Mesenchymal stem cell (in vitro differentiated cells and primary cell): ENCODE data around the gene PLA2G4C.

ENCODE experiments used
- DNase-seq: peaks from one replicate; pipeline ENCODE4 v3.0.0-alpha.2; 2013
- H2AFZ ChIP-seq: one replicate; pipeline ENCODE4 v1.6.1; 2013; ENCODE audit warnings: low read depth, mild to moderate bottlenecking, control low read depth, inconsistent platforms, low read length, moderate library complexity
- H2AK5ac ChIP-seq: 2 replicates; pipeline ENCODE4 v1.6.1; 2013; ENCODE audit warnings: low read length, moderate library complexity, mild to moderate bottlenecking, inconsistent platforms; ENCODE audit not compliant: severe bottlenecking
- H2BK120ac ChIP-seq: one replicate; pipeline ENCODE4 v1.6.1; 2013; ENCODE audit warnings: low read depth, mild to moderate bottlenecking, inconsistent platforms, low read length, moderate library complexity
- H2BK12ac ChIP-seq, 2 experiments: one replicate each; pipeline ENCODE4 v1.6.1; 2013; ENCODE audit warnings: inconsistent platforms in 2 of 2, low read length in 2 of 2, mild to moderate bottlenecking in 2 of 2, moderate library complexity in 2 of 2, control low read depth in 1 of 2
- H2BK15ac ChIP-seq: one replicate; pipeline ENCODE4 v1.6.1; 2013; ENCODE audit warnings: mild to moderate bottlenecking, low read depth, inconsistent platforms; ENCODE audit not compliant: poor library complexity, severe bottlenecking
- H2BK5ac ChIP-seq: 2 replicates; pipeline ENCODE4 v1.6.1; 2013; ENCODE audit warnings: low read depth, mild to moderate bottlenecking, low read length, control low read depth, inconsistent platforms; ENCODE audit not compliant: poor library complexity, severe bottlenecking
- H3K14ac ChIP-seq, 2 experiments: one replicate each; pipeline ENCODE4 v1.6.1; 2013; ENCODE audit warnings: inconsistent platforms in 2 of 2, low read length in 2 of 2, control low read depth in 1 of 2, mild to moderate bottlenecking in 1 of 2, moderate library complexity in 1 of 2
- H3K18ac ChIP-seq, 2 experiments: one replicate each; pipeline ENCODE4 v1.6.1; 2013; ENCODE audit warnings: inconsistent platforms in 2 of 2, low read length in 2 of 2, control low read depth in 1 of 2, low read depth in 1 of 2, mild to moderate bottlenecking in 1 of 2
- H3K23ac ChIP-seq, 2 experiments: one replicate each; pipeline ENCODE4 v1.6.1; 2013; ENCODE audit warnings: inconsistent platforms in 2 of 2, low read length in 2 of 2, mild to moderate bottlenecking in 2 of 2, moderate library complexity in 2 of 2, control low read depth in 1 of 2
- H3K27ac ChIP-seq: 2 replicates; pipeline ENCODE4 v1.5.1; 2013; ENCODE audit warnings: mild to moderate bottlenecking, moderate library complexity, low read length, control low read depth, inconsistent platforms; ENCODE audit not compliant: poor library complexity, severe bottlenecking
- H3K27me3 ChIP-seq, 2 experiments: 2 replicates each; pipeline versions ENCODE4 v1.6.1 to v1.7.0; 2013; ENCODE audit warnings: low read length in 2 of 2, mild to moderate bottlenecking in 2 of 2, moderate library complexity in 2 of 2, control low read depth in 1 of 2, inconsistent platforms in 1 of 2; ENCODE audit not compliant: control insufficient read depth in 1 of 2, insufficient read depth in 1 of 2
- H3K36me3 ChIP-seq, 2 experiments: 2 replicates each; pipeline versions ENCODE4 v1.6.1 to v1.7.0; 2013; ENCODE audit warnings: low read length in 2 of 2, control low read depth in 1 of 2, inconsistent platforms in 1 of 2, low read depth in 1 of 2, mild to moderate bottlenecking in 1 of 2; ENCODE audit not compliant: insufficient read depth in 2 of 2, control insufficient read depth in 1 of 2
- H3K4ac ChIP-seq, 2 experiments: one replicate each; pipeline ENCODE4 v1.6.1; 2013; ENCODE audit warnings: inconsistent platforms in 2 of 2, low read length in 2 of 2, mild to moderate bottlenecking in 2 of 2, moderate library complexity in 2 of 2, control low read depth in 1 of 2, low read depth in 1 of 2
- H3K4me1 ChIP-seq: 2 replicates; pipeline ENCODE4 v1.6.1; 2013; ENCODE audit warnings: low read depth, low read length, control low read depth; ENCODE audit not compliant: control insufficient read depth, insufficient read depth
- H3K4me2 ChIP-seq: 2 replicates; pipeline ENCODE4 v1.6.1; 2013; ENCODE audit warnings: low read length, mild to moderate bottlenecking, inconsistent platforms; ENCODE audit not compliant: poor library complexity, severe bottlenecking
- H3K4me3 ChIP-seq, 2 experiments: 2 replicates each; pipeline versions ENCODE4 v1.5.1 to v1.7.0; 2013; ENCODE audit warnings: low read length in 2 of 2, mild to moderate bottlenecking in 2 of 2, control low read depth in 1 of 2, low read depth in 1 of 2; ENCODE audit not compliant: insufficient read depth in 1 of 2
- H3K79me1 ChIP-seq: replicated peaks from 2 replicates; pipeline ENCODE4 v1.6.1; 2013; ENCODE audit warnings: mild to moderate bottlenecking, control low read depth, low read length, inconsistent platforms; ENCODE audit not compliant: poor library complexity, severe bottlenecking
- H3K9ac ChIP-seq: 2 replicates; pipeline ENCODE4 v1.7.0; 2013; ENCODE audit warnings: mild to moderate bottlenecking, low read length, moderate library complexity
- H3K9me3 ChIP-seq: 2 replicates; pipeline ENCODE4 v1.7.0; 2013; ENCODE audit warnings: mild to moderate bottlenecking, low read length; ENCODE audit not compliant: control insufficient read depth
- H4K8ac ChIP-seq: one replicate; pipeline ENCODE4 v1.6.1; 2013; ENCODE audit warnings: inconsistent platforms, mild to moderate bottlenecking, low read length, moderate library complexity
- H4K91ac ChIP-seq: one replicate; pipeline ENCODE4 v1.6.1; 2013; ENCODE audit warnings: mild to moderate bottlenecking, low read length, inconsistent platforms
- WGBS: methylation state at CpG from one replicate; pipeline ENCODE4 v1.1.7; 2013; ENCODE audit warnings: mixed read lengths; 5-methylcytosine and 5-hydroxymethylcytosine counted together

The PLA2G4C gene

DNA sequence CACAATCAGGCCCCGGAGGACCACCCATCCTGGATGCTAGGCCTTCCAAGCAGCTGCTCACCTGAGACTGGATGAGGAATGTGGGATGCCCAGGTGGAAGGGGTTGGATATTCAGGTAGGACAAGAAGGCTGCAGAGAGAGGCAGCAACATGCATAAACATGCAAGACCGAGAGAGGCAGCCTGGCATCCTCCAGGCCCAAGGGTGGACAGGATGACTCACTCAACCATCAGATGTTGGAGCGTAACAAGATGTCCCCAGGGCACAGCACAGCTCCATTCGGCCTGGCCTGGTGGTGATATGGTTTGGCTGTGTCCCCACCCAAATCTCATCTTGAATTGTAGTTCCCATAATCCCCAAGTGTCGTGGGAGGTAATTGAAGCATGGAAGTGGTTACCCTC is 56.8 kb downstream of the PLA2G4C start:
- Histone ChIP-seq H3K9ac (no peak overlapping the region), H3K36me3 (no peaks in the 10 kb centered on the region), H3K9me3 (peaks cover 12% of the 10 kb centered on the region), H2BK5ac (no peak overlapping the region), H3K14ac (no peak overlapping the region), H3K79me1 (no peaks in the 10 kb centered on the region), H2BK120ac (no peak overlapping the region), H2AFZ (no peak overlapping the region), H2BK15ac (no peak overlapping the region), H4K91ac (no peak overlapping the region), H2AK5ac (no peak overlapping the region), H3K18ac (no peak overlapping the region), H4K8ac (no peak overlapping the region), H3K4ac (no peak overlapping the region), H3K27me3 (peaks cover 0 to 8% of the 10 kb centered on the region in 2 experiments), H3K4me2 (no peak overlapping the region), H2BK12ac (no peak overlapping the region), H3K4me1 (no peaks in the 10 kb centered on the region), H3K27ac (no peak overlapping the region), H3K4me3 (no peak overlapping the region), H3K23ac (no peak overlapping the region)
- WGBS: 73% methylated on average over 5 of the region's 5 CpGs
- no peak for DNase-seq

DNA sequence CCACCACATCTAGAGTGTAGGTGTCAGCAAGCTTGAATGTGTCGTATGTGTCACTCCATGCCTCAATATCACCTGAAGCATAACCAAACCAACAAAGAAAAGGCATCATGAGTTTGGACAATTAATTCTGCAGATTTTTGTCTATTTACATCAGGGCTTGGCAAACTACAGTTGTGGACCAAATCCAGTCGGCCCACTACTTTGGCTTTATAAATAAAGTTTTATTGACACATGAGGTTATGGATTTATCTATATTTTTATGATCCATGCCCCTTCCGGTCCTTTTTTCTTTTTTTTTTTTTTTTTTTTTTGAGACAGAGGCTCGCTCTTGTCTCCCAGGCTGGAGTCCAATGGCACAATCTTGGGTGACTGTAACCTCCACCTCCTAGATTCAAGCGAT is 57.5 kb downstream of the PLA2G4C start:
- H4K91ac ChIP-seq: no peak overlapping the region
- H2BK120ac ChIP-seq: no peak overlapping the region
- H3K36me3 ChIP-seq: no peaks in the 10 kb centered on the region
- no peak overlapping the region for H3K27ac ChIP-seq
- no peak overlapping the region for H4K8ac ChIP-seq
- no peaks in the 10 kb centered on the region for H3K79me1 ChIP-seq
- H2BK5ac ChIP-seq: no peak overlapping the region
- DNase-seq: no peak
- H3K18ac ChIP-seq: no peak overlapping the region
- no peaks in the 10 kb centered on the region for H3K4me1 ChIP-seq
- no peak overlapping the region for H3K9ac ChIP-seq
- H2BK12ac ChIP-seq: no peak overlapping the region
- H3K4me3 ChIP-seq: no peak overlapping the region
- H3K14ac ChIP-seq: no peak overlapping the region
- no peak overlapping the region for H2AK5ac ChIP-seq
- no peak overlapping the region for H3K23ac ChIP-seq
- 49% methylated on average over 4 of the region's 5 CpGs for WGBS
- H2AFZ ChIP-seq: no peak overlapping the region
- H3K9me3 ChIP-seq: peaks cover 20% of the 10 kb centered on the region
- H3K4me2 ChIP-seq: no peak overlapping the region
- no peak overlapping the region for H3K4ac ChIP-seq
- H2BK15ac ChIP-seq: no peak overlapping the region
- H3K27me3 ChIP-seq: peaks cover 0 to 10% of the 10 kb centered on the region in 2 experiments

DNA sequence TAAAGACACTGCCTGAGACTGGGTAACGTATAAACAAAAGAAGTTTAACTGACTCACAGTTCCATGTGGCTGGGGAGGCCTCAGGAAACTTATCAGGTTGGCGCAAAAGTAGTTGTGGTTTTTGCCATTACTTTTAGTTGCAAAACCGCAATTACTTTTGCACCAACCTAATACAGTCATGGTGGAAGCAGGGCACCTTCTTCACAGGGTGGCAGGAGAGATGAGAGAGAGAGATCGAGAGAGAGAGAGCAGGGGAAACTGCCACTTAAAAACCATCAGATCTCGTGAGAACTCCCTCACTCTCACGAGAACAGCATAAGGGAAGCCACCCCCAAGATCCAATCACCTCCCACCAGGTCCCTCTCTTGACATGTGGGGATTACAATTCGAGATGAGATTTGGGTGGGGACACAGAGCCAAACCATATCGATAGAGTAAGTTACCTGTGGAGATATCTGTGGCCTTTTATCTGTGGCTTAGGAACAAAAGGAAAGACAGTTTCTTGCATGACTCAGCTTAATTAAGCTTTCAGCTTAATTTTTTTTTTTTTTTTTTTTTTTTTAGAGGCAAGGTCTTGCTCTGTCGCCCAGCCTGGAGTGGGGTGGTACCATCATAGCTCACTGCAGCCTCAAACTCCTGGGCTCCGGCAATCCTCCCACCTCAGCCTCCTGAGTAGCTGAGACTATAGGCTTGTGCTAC is 59.1 kb downstream of the PLA2G4C start:
- no peak for DNase-seq
- WGBS: 85% methylated on average over 6 of the region's 10 CpGs
- Histone ChIP-seq H3K4ac (no peak overlapping the region), H3K79me1 (no peaks in the 10 kb centered on the region), H3K14ac (no peak overlapping the region), H3K4me2 (no peak overlapping the region), H4K8ac (no peak overlapping the region), H3K9me3 (peaks cover 23% of the 10 kb centered on the region), H4K91ac (no peak overlapping the region), H3K23ac (no peak overlapping the region), H2BK12ac (no peak overlapping the region), H3K4me1 (no peaks in the 10 kb centered on the region), H3K27ac (no peak overlapping the region), H2BK15ac (no peak overlapping the region), H2AK5ac (no peak overlapping the region), H2AFZ (no peak overlapping the region), H3K27me3 (peaks cover 0 to 12% of the 10 kb centered on the region in 2 experiments), H3K9ac (no peak overlapping the region), H3K18ac (no peak overlapping the region), H3K36me3 (no peaks in the 10 kb centered on the region), H2BK120ac (no peak overlapping the region), H2BK5ac (no peak overlapping the region), H3K4me3 (no peak overlapping the region)

DNA sequence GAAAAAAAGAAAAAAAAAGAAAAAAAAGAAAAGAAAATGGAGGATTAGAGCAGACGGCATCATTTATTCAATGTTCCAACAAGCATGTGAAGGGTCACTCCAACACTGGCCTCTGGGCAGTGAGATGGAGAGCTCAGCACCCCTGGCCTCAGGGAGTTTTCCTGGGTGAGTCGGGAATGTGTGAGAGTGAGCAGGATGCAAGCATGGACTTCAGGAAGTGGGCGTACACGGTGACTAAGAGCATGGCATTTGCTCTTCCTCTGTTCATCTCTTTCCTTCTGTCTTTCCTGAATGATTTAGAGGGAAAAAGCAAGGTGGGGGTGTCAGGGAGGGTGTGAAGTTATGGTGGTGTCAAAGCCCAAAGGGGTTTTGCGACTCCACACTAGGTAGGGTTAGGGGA is 66.1 kb downstream of the PLA2G4C start:
- H3K79me1 ChIP-seq: no peaks in the 10 kb centered on the region
- DNase-seq: no peak
- no peak overlapping the region for H2BK15ac ChIP-seq
- no peak overlapping the region for H3K4me2 ChIP-seq
- WGBS: 90% methylated on average over 5 of the region's 5 CpGs
- no peak overlapping the region for H2BK12ac ChIP-seq
- H3K4me3 ChIP-seq: no peak overlapping the region
- H4K8ac ChIP-seq: no peak overlapping the region
- H4K91ac ChIP-seq: no peak overlapping the region
- no peak overlapping the region for H2BK120ac ChIP-seq
- H2BK5ac ChIP-seq: no peak overlapping the region
- no peaks in the 10 kb centered on the region for H3K36me3 ChIP-seq
- no peak overlapping the region for H3K18ac ChIP-seq
- H3K14ac ChIP-seq: no peak overlapping the region
- H2AFZ ChIP-seq: no peak overlapping the region
- no peak overlapping the region for H3K4ac ChIP-seq
- H2AK5ac ChIP-seq: no peak overlapping the region
- no peak overlapping the region for H3K23ac ChIP-seq
- H3K4me1 ChIP-seq: no peaks in the 10 kb centered on the region
- peaks cover 18% of the 10 kb centered on the region for H3K9me3 ChIP-seq
- H3K9ac ChIP-seq: no peak overlapping the region
- H3K27ac ChIP-seq: no peak overlapping the region
- H3K27me3 ChIP-seq: peaks cover 0 to 30% of the 10 kb centered on the region in 2 experiments
